HG03139 (cell line): ENCODE data around the gene PCGF6.
"Not testable (repeated sequence)": the region's sequence is repeated elsewhere in the genome, so short reads cannot be mapped to it uniquely, and the experiment has no call there.

Experiments
- ATAC-seq: cut with Tn5 transposase; IDR thresholded peaks from one replicate; pipeline ENCODE4 v1.9.1; 2021; ENCODE audit not compliant: unreplicated experiment

The PCGF6 gene

GRCh38 chr10:103258928-103259327 lies 92.0 kb downstream of the PCGF6 start:
- not testable (repeated sequence) for ATAC-seq

GRCh38 chr10:103257812-103258211 lies 93.1 kb downstream of the PCGF6 start:
- ATAC-seq = no peak

GRCh38 chr10:103256613-103257012 lies 94.3 kb downstream of the PCGF6 start:
- ATAC-seq = no peak

- no peak for ATAC-seq
These were observed 96.2 kb downstream of the PCGF6 start for GRCh38 chr10:103254538-103255325.

GRCh38 chr10:103254113-103254512 lies 96.8 kb downstream of the PCGF6 start:
- ATAC-seq = no peak
